GM23248 (cell line): ENCODE measurements around the gene PRICKLE2.

Experiments
- EZH2 ChIP-seq: fragments of 200-600 bp; sonication (generic); IDR thresholded peaks from 2 replicates; pipeline ENCODE4 v1.6.1; 2018; ENCODE audit warnings: antibody characterized with exemption, mild to moderate bottlenecking; ENCODE audit not compliant: insufficient read depth, poor library complexity, severe bottlenecking
- EZH2phosphoT487 ChIP-seq: fragments of 200-600 bp; sonication (generic); IDR thresholded peaks from 2 replicates; pipeline ENCODE4 v1.6.1; 2018; ENCODE audit warnings: antibody characterized with exemption, moderate library complexity, mild to moderate bottlenecking, low read depth; ENCODE audit not compliant: insufficient read depth

- TF ChIP-seq EZH2phosphoT487 (no peak), EZH2 (no peak)
Observed at GRCh38 chr3:64224826-64225610, at the start of gene PRICKLE2.
